Measurements from ENCODE around the gene ADIPOQ. TPM values are rescaled to one million over a fixed set of nuclear protein-coding genes. Genes with fewer than 3 reads are reported as not detected.
"Not testable (repeated sequence)": the region's sequence is repeated elsewhere in the genome, so short reads cannot be mapped to it uniquely, and the experiment has no call there.

Gene ADIPOQ
- total RNA-seq, 1 experiment from 2014 or later = not detected

DNA sequence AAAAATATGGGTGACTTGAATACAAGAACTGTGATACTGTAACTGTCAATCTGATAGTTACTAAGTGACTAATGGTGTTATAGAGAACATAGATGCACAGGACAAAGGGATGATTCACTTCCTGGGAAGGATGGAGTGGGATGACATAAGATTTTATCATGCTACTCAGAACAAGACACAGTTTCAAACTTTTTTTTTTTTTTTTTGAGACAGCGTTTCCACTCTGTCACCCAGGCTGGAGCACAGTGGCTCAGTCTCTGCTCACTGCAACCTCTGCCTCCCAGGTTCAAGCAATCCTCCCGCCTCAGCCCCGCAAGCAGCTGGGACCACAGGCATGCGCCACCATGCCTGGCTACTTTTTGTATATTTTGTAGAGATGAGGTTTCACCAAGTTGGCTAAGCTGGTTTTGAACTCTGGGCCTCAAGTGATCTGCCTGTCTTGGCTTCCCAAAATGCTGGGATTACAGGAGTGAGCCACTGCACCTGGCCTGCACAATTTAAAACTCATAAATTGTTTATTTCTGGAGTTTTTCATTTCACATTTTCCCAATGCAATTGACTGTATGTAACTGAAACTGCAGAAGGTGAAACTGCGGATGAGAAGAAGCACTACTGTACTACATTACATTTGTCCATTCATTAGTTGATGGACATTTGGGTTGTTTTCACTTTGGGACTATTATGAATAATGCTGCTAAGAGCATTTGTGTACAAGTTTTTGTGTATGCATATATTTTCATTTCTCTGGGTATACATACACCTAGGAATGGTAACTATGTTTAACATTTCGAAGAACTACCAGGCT lies 40.6 kb downstream of the ADIPOQ start:
- Mint-ChIP-seq H3K4me1 (ENCODE audit: low read depth, unreplicated experiment) (no peaks in the 10 kb centered on the region), H3K27me3 (ENCODE audit: unreplicated experiment) (peaks cover 29% of the 10 kb centered on the region), H3K27ac (ENCODE audit: unreplicated experiment) (no peak overlapping the region), H3K4me3 (ENCODE audit: low read depth, unreplicated experiment) (no peak overlapping the region), H3K36me3 (ENCODE audit: insufficient read depth, unreplicated experiment) (no peaks in the 10 kb centered on the region), H3K9me3 (ENCODE audit: low read depth, unreplicated experiment) (no peaks in the 10 kb centered on the region)
- TF ChIP-seq CTCF (IDR thresholded peaks at IDR 0.05; ENCODE audit: unreplicated experiment) = no peak
- no TSS peak for BruUV-seq (replicated peaks)
- CTCF ChIA-PET = no interaction called here
- DNase-seq = no peak
- intact Hi-C loops (cut with micrococcal nuclease; ENCODE audit: unreplicated experiment) = no loop called here

DNA sequence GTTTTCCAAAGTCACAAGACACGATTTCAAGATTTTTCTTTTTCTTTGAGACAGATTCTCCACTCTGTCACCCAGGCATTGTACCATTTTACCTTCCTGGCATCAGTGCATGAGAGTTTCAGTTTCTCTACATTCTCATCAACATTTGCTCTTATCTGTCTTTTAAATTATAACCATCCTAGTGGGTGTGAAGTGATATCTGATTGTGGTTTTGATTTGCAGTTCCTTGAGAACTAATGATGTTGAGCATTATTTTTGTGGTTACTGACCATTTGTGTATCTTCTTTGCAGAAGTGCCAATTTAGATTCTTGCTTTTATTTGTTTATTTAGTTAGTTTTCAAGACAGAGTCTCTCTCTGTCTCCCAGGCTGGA lies 41.2 kb downstream of the ADIPOQ start:
- no peak overlapping the region for H3K27ac Mint-ChIP-seq (ENCODE audit: unreplicated experiment)
- BruUV-seq (replicated peaks) = no TSS peak
- no peak for TF ChIP-seq CTCF (IDR thresholded peaks at IDR 0.05; ENCODE audit: unreplicated experiment)
- H3K9me3 Mint-ChIP-seq (ENCODE audit: low read depth, unreplicated experiment) = no peaks in the 10 kb centered on the region
- H3K4me3 Mint-ChIP-seq (ENCODE audit: low read depth, unreplicated experiment) = no peak overlapping the region
- CTCF ChIA-PET = no interaction called here
- no peaks in the 10 kb centered on the region for H3K4me1 Mint-ChIP-seq (ENCODE audit: low read depth, unreplicated experiment)
- no peak for DNase-seq
- peaks cover 35% of the 10 kb centered on the region for H3K27me3 Mint-ChIP-seq (ENCODE audit: unreplicated experiment)
- no peaks in the 10 kb centered on the region for H3K36me3 Mint-ChIP-seq (ENCODE audit: insufficient read depth, unreplicated experiment)
- intact Hi-C loops (cut with micrococcal nuclease; ENCODE audit: unreplicated experiment) = no loop called here

GRCh38 chr3:186884868-186885267 lies 42.4 kb downstream of the ADIPOQ start:
- H3K27me3 Mint-ChIP-seq (ENCODE audit: unreplicated experiment) = peaks cover 47% of the 10 kb centered on the region
- H3K9me3 Mint-ChIP-seq (ENCODE audit: low read depth, unreplicated experiment); BruUV-seq (replicated peaks); DNase-seq; CTCF ChIA-PET; intact Hi-C loops (cut with micrococcal nuclease; ENCODE audit: unreplicated experiment); H3K27ac Mint-ChIP-seq (ENCODE audit: unreplicated experiment); H3K4me3 Mint-ChIP-seq (ENCODE audit: low read depth, unreplicated experiment); H3K36me3 Mint-ChIP-seq (ENCODE audit: insufficient read depth, unreplicated experiment); H3K4me1 Mint-ChIP-seq (ENCODE audit: low read depth, unreplicated experiment): not testable (repeated sequence)

DNA sequence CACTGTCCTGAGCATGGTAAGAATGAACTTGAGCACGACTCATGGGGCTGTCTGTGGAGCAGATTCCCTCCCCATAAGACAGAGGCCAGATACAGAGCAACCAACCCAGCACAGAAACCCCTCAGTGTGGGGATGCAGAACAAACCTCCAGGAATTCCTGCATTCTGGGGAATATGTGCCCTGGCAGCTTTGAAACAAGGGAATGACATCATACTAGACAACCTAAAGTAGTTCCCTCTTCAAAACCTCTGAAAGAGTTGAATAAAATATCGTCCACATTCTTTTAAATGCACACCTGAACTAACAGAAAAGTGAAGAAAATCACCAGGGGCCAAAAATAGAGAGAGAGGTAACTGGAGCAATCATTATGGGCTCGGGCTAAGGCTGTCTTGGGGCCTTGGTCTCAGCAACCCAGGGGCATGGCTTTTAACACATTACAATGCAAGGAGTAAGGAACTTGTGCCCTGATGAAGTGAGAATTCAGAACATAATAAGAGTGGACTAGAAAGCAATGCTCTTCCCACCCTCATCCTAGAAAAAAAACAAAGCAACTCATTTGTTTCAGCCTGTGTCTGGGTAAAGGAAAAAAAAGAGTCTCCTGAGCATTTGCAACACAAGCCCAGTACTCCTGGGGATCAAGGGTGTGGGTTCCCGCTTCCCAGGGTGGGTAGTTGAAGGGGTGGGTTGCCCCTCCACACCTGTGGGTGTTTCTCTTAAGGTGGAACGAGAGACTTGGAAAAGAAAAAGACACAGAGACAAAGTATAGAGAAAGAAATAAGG lies 43.9 kb downstream of the ADIPOQ start:
- H3K36me3 Mint-ChIP-seq (ENCODE audit: insufficient read depth, unreplicated experiment) = no peaks in the 10 kb centered on the region
- H3K27me3 Mint-ChIP-seq (ENCODE audit: unreplicated experiment) = peaks cover 53% of the 10 kb centered on the region
- CTCF ChIA-PET = no interaction called here
- TF ChIP-seq CTCF (IDR thresholded peaks at IDR 0.05; ENCODE audit: unreplicated experiment) = no peak
- BruUV-seq (replicated peaks) = no TSS peak
- no peaks in the 10 kb centered on the region for H3K4me1 Mint-ChIP-seq (ENCODE audit: low read depth, unreplicated experiment)
- no peak for DNase-seq
- intact Hi-C loops (cut with micrococcal nuclease; ENCODE audit: unreplicated experiment) = no loop called here
- H3K27ac Mint-ChIP-seq (ENCODE audit: unreplicated experiment) = no peak overlapping the region
- H3K9me3 Mint-ChIP-seq (ENCODE audit: low read depth, unreplicated experiment) = no peaks in the 10 kb centered on the region
- H3K4me3 Mint-ChIP-seq (ENCODE audit: low read depth, unreplicated experiment) = no peak overlapping the region

GRCh38 chr3:186887507-186887938 lies 45.0 kb downstream of the ADIPOQ start:
- H3K27ac Mint-ChIP-seq (ENCODE audit: unreplicated experiment); H3K4me3 Mint-ChIP-seq (ENCODE audit: low read depth, unreplicated experiment): not testable (repeated sequence)

More at GRCh38 chr3:186887507-186887938, 45.0 kb downstream of the ADIPOQ start:
- CTCF ChIA-PET; H3K36me3 Mint-ChIP-seq (ENCODE audit: insufficient read depth, unreplicated experiment); BruUV-seq (replicated peaks); H3K4me1 Mint-ChIP-seq (ENCODE audit: low read depth, unreplicated experiment); H3K9me3 Mint-ChIP-seq (ENCODE audit: low read depth, unreplicated experiment); DNase-seq; intact Hi-C loops (cut with micrococcal nuclease; ENCODE audit: unreplicated experiment): not testable (repeated sequence)
- H3K27me3 Mint-ChIP-seq (ENCODE audit: unreplicated experiment) = peaks cover 53% of the 10 kb centered on the region
